Femur (tissue), 1 donor: Measurements from ENCODE around the gene A4GNT.

ENCODE experiments used
- DNase-seq: peaks from one replicate; pipeline ENCODE4 v3.0.0-alpha.2; 2017

A4GNT gene

GRCh38 chr3:138078096-138078495 lies 54.1 kb downstream of the A4GNT start:
- no peak for DNase-seq
